Measurements from ENCODE around the gene TNPO1.
"Not testable (repeated sequence)": the region's sequence is repeated elsewhere in the genome, so short reads cannot be mapped to it uniquely, and the experiment has no call there.

Gene TNPO1

DNA sequence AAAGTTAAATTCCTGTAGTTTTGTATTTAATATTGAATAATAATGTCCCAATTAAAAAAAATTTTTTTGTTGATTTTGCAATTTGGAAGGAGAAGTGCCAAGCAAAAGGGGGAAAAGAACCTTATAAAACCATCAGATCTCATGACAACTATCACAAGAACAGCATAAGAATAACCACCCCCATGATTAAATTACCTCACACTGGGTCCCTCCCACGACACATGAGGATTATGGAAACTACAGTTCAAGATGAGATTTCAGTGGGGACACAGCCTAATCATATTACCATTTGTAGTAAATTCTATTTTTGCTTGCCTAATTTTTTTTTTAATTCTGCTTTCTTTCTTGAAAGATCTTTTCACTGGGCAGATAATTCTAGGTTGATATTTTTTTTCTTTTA lies 106.0 kb downstream of the TNPO1 start:
- TF ChIP-seq, protein P1, sequence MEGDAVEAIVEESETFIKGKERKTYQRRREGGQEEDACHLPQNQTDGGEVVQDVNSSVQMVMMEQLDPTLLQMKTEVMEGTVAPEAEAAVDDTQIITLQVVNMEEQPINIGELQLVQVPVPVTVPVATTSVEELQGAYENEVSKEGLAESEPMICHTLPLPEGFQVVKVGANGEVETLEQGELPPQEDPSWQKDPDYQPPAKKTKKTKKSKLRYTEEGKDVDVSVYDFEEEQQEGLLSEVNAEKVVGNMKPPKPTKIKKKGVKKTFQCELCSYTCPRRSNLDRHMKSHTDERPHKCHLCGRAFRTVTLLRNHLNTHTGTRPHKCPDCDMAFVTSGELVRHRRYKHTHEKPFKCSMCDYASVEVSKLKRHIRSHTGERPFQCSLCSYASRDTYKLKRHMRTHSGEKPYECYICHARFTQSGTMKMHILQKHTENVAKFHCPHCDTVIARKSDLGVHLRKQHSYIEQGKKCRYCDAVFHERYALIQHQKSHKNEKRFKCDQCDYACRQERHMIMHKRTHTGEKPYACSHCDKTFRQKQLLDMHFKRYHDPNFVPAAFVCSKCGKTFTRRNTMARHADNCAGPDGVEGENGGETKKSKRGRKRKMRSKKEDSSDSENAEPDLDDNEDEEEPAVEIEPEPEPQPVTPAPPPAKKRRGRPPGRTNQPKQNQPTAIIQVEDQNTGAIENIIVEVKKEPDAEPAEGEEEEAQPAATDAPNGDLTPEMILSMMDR (IDR thresholded peaks at IDR 0.05; ENCODE audit: extremely low read depth, insufficient read depth, missing control alignments): no peak
- in situ Hi-C loops (cut with MboI; ENCODE audit: low pct_unique_long_range_greater_than_20kb, low sequenced_read_pairs, unreplicated experiment): no loop called here
- no peak for DNase-seq (ENCODE audit: low spot score)

DNA sequence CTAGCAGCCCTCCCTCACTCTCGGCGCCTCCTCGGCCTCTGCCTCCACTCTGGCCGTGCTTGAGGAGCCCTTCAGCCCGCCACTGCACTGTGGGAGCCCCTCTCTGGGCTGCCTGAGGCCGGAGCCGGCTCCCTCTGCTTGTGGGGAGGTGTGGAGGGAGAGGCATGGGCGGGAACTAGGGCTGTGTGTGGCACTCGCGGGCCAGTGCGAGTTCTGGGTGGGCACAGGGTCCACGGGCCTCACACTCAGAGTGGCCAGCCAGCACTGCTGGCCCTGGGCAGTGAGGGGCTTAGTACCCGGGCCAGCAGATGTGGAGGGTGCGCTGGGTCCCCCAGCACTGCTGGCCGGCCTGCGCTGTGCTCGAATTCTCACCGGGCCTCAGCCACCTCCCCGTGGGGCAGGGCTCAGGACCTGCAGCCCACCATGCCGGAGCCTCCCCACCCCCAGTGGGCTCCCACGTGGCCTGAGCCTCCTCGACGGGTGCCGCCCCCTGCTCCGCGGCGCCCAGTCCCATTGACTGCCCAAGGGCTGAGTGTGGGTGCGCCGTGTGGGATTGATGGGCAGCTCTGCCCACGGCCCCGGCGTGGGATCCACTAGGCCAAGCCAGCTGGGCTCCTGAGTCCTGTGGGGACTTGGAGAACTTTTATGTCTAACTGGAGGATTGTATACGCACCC lies 109.0 kb downstream of the TNPO1 start:
- DNase-seq (ENCODE audit: low spot score): no peak
- TF ChIP-seq, protein P1 (IDR thresholded peaks at IDR 0.05; ENCODE audit: extremely low read depth, insufficient read depth, missing control alignments): no peak
- in situ Hi-C loops (cut with MboI; ENCODE audit: low pct_unique_long_range_greater_than_20kb, low sequenced_read_pairs, unreplicated experiment): no loop called here

DNA sequence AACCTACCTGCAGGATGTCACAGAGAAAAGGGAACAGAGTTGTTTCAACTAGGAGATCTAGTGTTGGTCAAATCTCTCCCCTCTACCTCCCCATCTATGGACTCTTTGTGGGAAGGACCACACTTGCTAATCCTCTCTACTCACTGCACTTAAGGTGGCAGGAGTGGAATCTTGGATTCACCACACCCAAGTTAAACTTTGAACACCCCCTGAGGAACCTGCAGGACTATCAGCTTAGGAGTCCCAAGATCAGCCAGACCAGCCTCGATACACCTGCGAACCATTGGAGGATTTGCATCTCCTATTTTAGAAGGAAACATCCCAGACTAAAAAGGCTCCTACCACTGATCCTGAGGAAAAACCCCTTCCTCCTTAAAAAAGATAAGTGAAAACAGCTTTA lies 116.2 kb downstream of the TNPO1 start:
- DNase-seq (ENCODE audit: low spot score); in situ Hi-C loops (cut with MboI; ENCODE audit: low pct_unique_long_range_greater_than_20kb, low sequenced_read_pairs, unreplicated experiment): not testable (repeated sequence)

DNA sequence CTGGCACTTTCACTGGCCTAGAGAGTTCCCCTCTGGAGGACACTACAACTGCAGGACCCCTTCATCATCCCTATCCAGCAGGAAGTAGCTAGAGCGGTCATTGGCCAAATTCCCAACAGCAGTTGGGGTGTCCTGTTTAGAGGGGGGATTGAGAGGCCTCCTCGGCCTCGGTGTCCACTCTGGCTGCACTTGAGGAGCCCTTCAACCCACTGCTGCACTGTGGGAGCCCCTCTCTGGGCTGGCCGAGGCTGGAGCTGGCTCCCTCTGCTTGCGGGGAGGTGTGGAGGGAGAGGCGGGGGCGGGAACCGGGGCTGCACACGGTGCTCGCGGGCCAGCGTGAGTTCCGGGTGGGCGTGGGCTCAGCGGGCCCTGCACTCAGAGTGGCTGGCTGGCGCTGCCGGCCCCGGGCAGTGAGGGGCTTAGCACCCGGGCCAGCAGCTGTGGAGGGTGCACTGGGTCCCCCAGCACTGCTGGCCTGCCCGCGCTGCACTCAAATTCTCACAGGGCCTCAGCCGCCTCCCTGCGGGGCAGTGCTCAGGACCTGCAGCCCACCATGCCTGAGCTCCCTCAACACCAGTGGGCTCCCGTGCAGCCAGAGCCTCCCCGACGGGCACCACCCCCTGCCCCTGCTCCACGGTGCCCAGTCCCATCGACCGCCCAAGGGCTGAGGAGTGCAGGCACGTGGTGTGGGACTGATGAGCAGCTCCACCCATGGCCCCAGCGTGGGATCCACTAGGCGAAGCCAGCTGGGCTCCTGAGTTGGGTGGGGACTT lies 118.7 kb downstream of the TNPO1 start:
- DNase-seq (ENCODE audit: low spot score); in situ Hi-C loops (cut with MboI; ENCODE audit: low pct_unique_long_range_greater_than_20kb, low sequenced_read_pairs, unreplicated experiment): not testable (repeated sequence)

DNA sequence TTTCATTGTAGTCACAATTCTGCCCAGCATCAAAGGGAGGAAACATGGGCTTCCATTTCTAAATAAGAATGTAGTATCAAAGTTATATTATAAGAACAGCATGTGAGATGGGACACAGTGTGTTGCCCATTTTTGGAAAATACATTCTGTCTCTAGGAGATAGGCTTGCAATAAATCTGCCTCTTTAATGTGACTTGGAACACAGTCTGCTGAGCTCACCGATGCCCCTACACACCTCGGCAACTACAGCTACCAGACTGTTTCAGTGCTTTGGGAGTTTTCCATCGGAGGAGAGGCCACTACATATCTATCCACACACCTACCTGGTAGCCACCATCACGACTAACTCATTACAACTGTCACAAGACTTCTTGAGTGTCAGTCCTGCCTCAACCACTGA lies 120.4 kb downstream of the TNPO1 start:
- TF ChIP-seq, protein P1 (IDR thresholded peaks at IDR 0.05; ENCODE audit: extremely low read depth, insufficient read depth, missing control alignments): no peak
- in situ Hi-C loops (cut with MboI; ENCODE audit: low pct_unique_long_range_greater_than_20kb, low sequenced_read_pairs, unreplicated experiment): no loop called here
- DNase-seq (ENCODE audit: low spot score): no peak

DNA sequence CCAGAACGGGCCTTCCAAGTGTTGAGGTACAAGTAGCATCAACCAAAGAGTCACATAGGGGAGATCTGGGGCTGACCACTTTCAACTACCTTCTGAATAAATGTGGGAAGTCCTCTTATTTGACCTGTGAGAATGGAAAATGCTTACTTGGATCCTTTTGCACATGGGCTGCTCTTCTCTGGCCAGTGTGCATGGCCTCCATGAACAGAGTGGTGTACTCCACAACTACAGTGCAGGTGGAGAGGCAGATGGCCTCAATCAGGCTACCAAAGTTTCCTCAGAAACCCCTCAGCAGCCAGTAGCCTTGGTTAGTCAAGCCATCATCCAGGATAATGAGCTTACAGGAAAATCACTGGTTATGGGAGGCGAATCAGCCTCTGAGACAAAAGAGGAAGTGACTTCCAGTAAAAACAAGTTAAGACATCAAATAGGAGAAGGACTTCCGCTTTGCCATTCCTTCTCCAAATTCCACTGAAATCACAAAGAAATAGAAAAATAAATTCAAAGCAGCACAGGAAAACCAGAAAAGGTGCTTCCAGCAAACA lies 121.1 kb downstream of the TNPO1 start:
- in situ Hi-C loops (cut with MboI; ENCODE audit: low pct_unique_long_range_greater_than_20kb, low sequenced_read_pairs, unreplicated experiment): no loop called here
- no peak for DNase-seq (ENCODE audit: low spot score)
- TF ChIP-seq, protein P1 (IDR thresholded peaks at IDR 0.05; ENCODE audit: extremely low read depth, insufficient read depth, missing control alignments): no peak

DNA sequence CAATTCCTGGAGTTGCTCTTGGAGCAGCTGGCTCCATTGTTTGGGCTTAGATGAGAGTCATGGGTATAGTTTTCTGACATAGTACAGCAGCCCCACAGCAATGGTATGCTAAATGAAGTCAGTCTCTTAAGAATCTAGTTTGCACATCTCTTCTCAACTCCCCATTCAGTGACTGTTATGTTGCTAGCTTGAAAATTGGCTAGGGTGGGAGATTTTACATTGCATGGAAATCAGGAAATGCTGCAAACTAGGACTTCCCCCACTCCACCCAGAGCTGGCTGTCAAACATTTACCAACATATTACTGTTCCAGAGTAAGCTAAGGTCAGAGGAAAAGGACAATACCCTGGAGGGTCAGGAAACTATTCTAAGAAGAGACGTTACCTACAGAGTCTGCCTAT lies 121.7 kb downstream of the TNPO1 start:
- TF ChIP-seq, protein P1 (IDR thresholded peaks at IDR 0.05; ENCODE audit: extremely low read depth, insufficient read depth, missing control alignments): no peak
- in situ Hi-C loops (cut with MboI; ENCODE audit: low pct_unique_long_range_greater_than_20kb, low sequenced_read_pairs, unreplicated experiment): no loop called here
- no peak for DNase-seq (ENCODE audit: low spot score)

All from GM13977 (cell line).